Osteoblast (primary cell): ENCODE measurements around the gene UTP18. TPM values are rescaled to one million over a fixed set of nuclear protein-coding genes. Genes with fewer than 3 reads are reported as not detected.

Source experiments
- DNase-seq: peaks from one replicate; pipeline ENCODE4 v3.0.0; 2011; ENCODE audit warnings: low spot score, mixed read lengths; ENCODE audit not compliant: insufficient read length; ENCODE audit errors: missing footprints
- H2AFZ ChIP-seq: 2 replicates; pipeline ENCODE4 v1.6.0; 2011; ENCODE audit warnings: mild to moderate bottlenecking, low read length
- H3K27ac ChIP-seq: 2 replicates; pipeline ENCODE4 v1.5.1; 2011; ENCODE audit warnings: mild to moderate bottlenecking, low read depth, low read length, moderate library complexity
- H3K27me3 ChIP-seq: 2 replicates; pipeline ENCODE4 v1.6.0; 2012; ENCODE audit warnings: mild to moderate bottlenecking, control low read depth, inconsistent platforms, low read length, moderate library complexity; ENCODE audit not compliant: insufficient read depth
- H3K36me3 ChIP-seq: 2 replicates; pipeline ENCODE4 v1.5.1; 2011; ENCODE audit warnings: mild to moderate bottlenecking, low read length, control low read depth, moderate library complexity; ENCODE audit not compliant: insufficient read depth
- H3K4me1 ChIP-seq: 2 replicates; pipeline ENCODE4 v1.5.1; 2011; ENCODE audit warnings: mild to moderate bottlenecking, low read length, control low read depth, moderate library complexity; ENCODE audit not compliant: insufficient read depth
- H3K4me2 ChIP-seq: 2 replicates; pipeline ENCODE4 v1.6.0; 2011; ENCODE audit warnings: mild to moderate bottlenecking, low read length; ENCODE audit not compliant: insufficient read depth
- H3K4me3 ChIP-seq: fragments of 200-600 bp; sonication (generic); 3 replicates; pipeline ENCODE4 v1.5.1; 2012; ENCODE audit warnings: mild to moderate bottlenecking, low read length, inconsistent platforms; ENCODE audit not compliant: insufficient read depth
- H3K79me2 ChIP-seq: 2 replicates; pipeline ENCODE4 v1.6.0; 2012; ENCODE audit warnings: mild to moderate bottlenecking, low read length, control low read depth, inconsistent platforms; ENCODE audit not compliant: insufficient read depth
- H3K9me3 ChIP-seq: 2 replicates; pipeline ENCODE4 v1.5.1; 2011; ENCODE audit warnings: low read depth, low read length, control low read depth
- H4K20me1 ChIP-seq: 2 replicates; pipeline ENCODE4 v1.6.0; 2012; ENCODE audit warnings: mild to moderate bottlenecking, low read length, control low read depth; ENCODE audit not compliant: insufficient read depth
- CTCF ChIP-seq: IDR thresholded peaks from 2 replicates; pipeline ENCODE4 v1.5.1; 2011; ENCODE audit warnings: mild to moderate bottlenecking, low read depth, low read length, moderate library complexity; ENCODE audit errors: extremely low read depth
- total RNA-seq: library from RNA; depleted of rRNA; stranded (reverse); fragments of >200 nt; gene quantifications from 2 replicates; pipeline ENCODE4 v1.2.3, GENCODE V29; 2012

Gene UTP18
- total RNA-seq, 1 donor: 38.0 TPM

DNA sequence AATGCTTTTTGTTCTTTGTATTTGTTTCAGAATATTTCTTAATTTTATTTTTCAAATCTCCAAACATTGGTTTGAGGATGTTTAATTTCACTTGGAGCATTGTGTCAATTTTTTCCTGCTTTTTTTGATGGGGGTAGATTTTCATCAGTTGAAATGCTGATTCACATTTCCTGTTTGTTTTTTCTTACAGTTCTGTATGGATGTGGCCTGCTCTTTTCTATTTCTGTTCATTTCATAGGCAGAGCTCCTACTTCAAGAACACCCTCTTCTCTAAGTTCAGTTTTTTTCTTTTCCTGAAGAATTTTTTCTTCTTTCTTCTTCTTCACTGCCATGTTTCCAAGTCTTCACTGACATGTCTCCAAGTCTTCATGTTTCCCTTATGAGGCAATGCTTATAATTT lies 9.3 kb upstream of the UTP18 start:
- Histone ChIP-seq H3K9me3 (no peaks in the 10 kb centered on the region), H2AFZ (no peak overlapping the region), H4K20me1 (no peaks in the 10 kb centered on the region), H3K27ac (no peak overlapping the region), H3K4me2 (no peak overlapping the region), H3K4me3 (no peak overlapping the region), H3K36me3 (no peaks in the 10 kb centered on the region), H3K4me1 (peaks cover 7% of the 10 kb centered on the region), H3K27me3 (no peaks in the 10 kb centered on the region), H3K79me2 (peaks cover 36% of the 10 kb centered on the region)
- no peak for DNase-seq
- TF ChIP-seq CTCF: no peak

DNA sequence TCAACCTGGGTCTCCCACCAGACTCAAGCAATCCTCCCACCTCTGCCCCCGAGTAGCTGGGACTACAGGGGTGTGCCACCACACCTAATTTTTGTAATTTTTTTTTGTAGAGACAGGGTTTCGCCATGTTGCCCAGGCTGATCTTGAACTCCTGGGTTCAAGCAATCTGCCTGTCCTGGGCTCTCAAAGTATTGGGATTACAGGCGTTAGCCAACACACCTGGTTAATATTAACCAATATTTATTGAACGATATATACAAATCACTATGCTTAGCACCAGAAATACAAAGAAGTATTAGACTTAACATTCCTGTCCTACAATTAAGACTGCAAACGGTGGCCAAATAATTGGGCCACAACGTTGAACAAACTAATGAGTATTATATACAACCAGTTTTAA lies 4.7 kb upstream of the UTP18 start:
- H3K79me2 ChIP-seq: peaks cover 78% of the 10 kb centered on the region
- H3K27ac ChIP-seq: no peak overlapping the region
- peaks cover 25% of the 10 kb centered on the region for H3K4me1 ChIP-seq
- no peaks in the 10 kb centered on the region for H3K27me3 ChIP-seq
- H4K20me1 ChIP-seq: peaks cover 7% of the 10 kb centered on the region
- H3K4me3 ChIP-seq: no peak overlapping the region
- TF ChIP-seq CTCF: no peak
- no peak overlapping the region for H2AFZ ChIP-seq
- no peak for DNase-seq
- H3K4me2 ChIP-seq: no peak overlapping the region
- no peaks in the 10 kb centered on the region for H3K9me3 ChIP-seq
- H3K36me3 ChIP-seq: no peaks in the 10 kb centered on the region

GRCh38 chr17:51256101-51256500 lies 4.2 kb upstream of the UTP18 start:
- no peaks in the 10 kb centered on the region for H3K36me3 ChIP-seq
- H3K27me3 ChIP-seq: no peaks in the 10 kb centered on the region
- H3K27ac ChIP-seq: no peak overlapping the region
- peaks cover 8% of the 10 kb centered on the region for H4K20me1 ChIP-seq
- TF ChIP-seq CTCF: no peak
- H3K4me1 ChIP-seq: peaks cover 22% of the 10 kb centered on the region
- H3K79me2 ChIP-seq: peaks cover 82% of the 10 kb centered on the region
- no peak overlapping the region for H2AFZ ChIP-seq
- H3K9me3 ChIP-seq: no peaks in the 10 kb centered on the region
- no peak for DNase-seq
- H3K4me2 ChIP-seq: no peak overlapping the region
- H3K4me3 ChIP-seq: no peak overlapping the region

DNA sequence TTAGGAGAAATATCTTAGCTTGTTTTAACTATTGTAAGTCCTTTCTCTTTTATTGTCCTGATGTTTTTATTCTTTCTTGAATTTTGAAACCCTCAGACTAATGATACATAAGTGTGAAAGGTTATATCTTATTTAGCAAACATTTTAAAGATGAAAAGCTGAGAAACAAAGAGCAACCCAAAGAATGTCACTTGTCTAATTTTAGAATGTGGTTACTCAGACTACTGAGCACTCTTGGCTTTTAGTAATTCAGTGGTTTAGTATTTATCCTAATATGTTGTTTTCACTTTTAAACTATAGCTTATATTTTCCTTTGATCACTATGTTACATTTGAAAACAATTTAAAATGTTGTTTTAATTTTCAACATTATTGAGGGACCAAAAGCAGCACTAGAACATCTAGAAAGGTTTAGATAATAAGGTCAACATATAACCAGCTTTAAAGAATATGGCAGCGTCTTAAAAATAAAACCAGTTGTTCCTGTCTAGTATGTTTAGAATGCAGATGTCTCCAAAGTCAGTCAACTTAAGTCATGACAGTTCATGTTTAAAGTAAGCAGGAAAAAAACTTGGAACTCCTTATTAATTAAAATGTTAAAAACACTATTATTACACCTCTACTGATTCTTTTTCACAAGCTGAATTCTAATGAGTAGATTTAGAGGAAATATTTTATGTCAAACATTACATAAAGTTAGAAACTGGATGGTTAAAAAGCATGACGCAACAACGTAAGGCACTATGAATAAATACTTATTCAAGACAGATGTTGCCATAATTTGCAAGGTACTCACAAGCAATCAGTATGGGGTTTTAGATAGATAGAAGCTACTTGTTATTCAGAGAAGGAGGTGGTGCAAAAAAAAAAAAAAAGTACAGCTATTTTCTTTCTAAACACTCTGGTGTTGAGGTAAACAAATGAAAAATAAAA lies 2.9 kb upstream of the UTP18 start:
- H3K4me3 ChIP-seq: no peak overlapping the region
- peaks cover 24% of the 10 kb centered on the region for H3K4me1 ChIP-seq
- H3K36me3 ChIP-seq: no peaks in the 10 kb centered on the region
- DNase-seq: peak; percentile 58
- H3K9me3 ChIP-seq: no peaks in the 10 kb centered on the region
- peaks cover 18% of the 10 kb centered on the region for H4K20me1 ChIP-seq
- H3K27me3 ChIP-seq: no peaks in the 10 kb centered on the region
- H3K79me2 ChIP-seq: peaks cover 89% of the 10 kb centered on the region
- H3K27ac ChIP-seq: peak overlapping the region; percentile 27
- H3K4me2 ChIP-seq: peak overlapping the region; percentile 98
- no peak for TF ChIP-seq CTCF
- H2AFZ ChIP-seq: no peak overlapping the region
